SU-DHL-6 (cell line): ENCODE data around the gene HMGN1.

ENCODE experiments used
- H2AFZ ChIP-seq: fragments of 200-600 bp; sonication (generic); 2 replicates; pipeline ENCODE4 v1.6.1; 2014; ENCODE audit warnings: low read depth, mild to moderate bottlenecking, moderate library complexity, mixed read lengths, antibody characterized with exemption, low read length; ENCODE audit not compliant: severe bottlenecking
- H3F3A ChIP-seq: fragments of 200-600 bp; shearing (Covaris generic); 2 replicates; pipeline ENCODE4 v1.6.0; 2016; ENCODE audit warnings: antibody characterized with exemption, mild to moderate bottlenecking; ENCODE audit not compliant: insufficient read depth
- H3K27ac ChIP-seq: fragments of 200-600 bp; sonication (generic); 2 replicates; pipeline ENCODE4 v1.5.1; 2016; ENCODE audit warnings: low read depth, mild to moderate bottlenecking, low read length, moderate library complexity, mixed read lengths
- H3K27me3 ChIP-seq: fragments of 200-600 bp; sonication (generic), shearing (Covaris generic); 2 replicates; pipeline ENCODE4 v1.6.0; 2014; ENCODE audit warnings: mild to moderate bottlenecking, low read length
- H3K36me3 ChIP-seq: fragments of 200-600 bp; sonication (generic); 2 replicates; pipeline ENCODE4 v1.6.1; 2014; ENCODE audit warnings: mild to moderate bottlenecking, low read length, mixed read lengths
- H3K4me2 ChIP-seq: fragments of 300-600, 200-600 bp; shearing (Covaris generic), sonication (generic); 2 replicates; pipeline ENCODE4 v1.6.0; 2014; ENCODE audit warnings: low read length, low read depth, mild to moderate bottlenecking; ENCODE audit not compliant: poor library complexity, severe bottlenecking
- H3K4me3 ChIP-seq: fragments of 200-600 bp; sonication (generic); 2 replicates; pipeline ENCODE4 v1.5.1; 2014; ENCODE audit warnings: antibody characterized with exemption, low read length, mild to moderate bottlenecking, mixed read lengths; ENCODE audit not compliant: insufficient read depth, poor library complexity, severe bottlenecking
- H3K79me2 ChIP-seq: fragments of 200-600 bp; sonication (generic); 2 replicates; pipeline ENCODE4 v1.6.1; 2014; ENCODE audit warnings: mild to moderate bottlenecking, low read length, moderate library complexity; ENCODE audit not compliant: insufficient read depth
- H3K9ac ChIP-seq: fragments of 200-600 bp; sonication (generic); 2 replicates; pipeline ENCODE4 v1.7.0; 2014; ENCODE audit warnings: mild to moderate bottlenecking, low read length
- H3K9me2 ChIP-seq: fragments of 200-600 bp; sonication (generic); replicated peaks from 2 replicates; pipeline ENCODE4 v1.6.1; 2014; ENCODE audit warnings: low read length; ENCODE audit not compliant: insufficient read depth
- H3K9me3 ChIP-seq: fragments of 200-600 bp; sonication (generic); 2 replicates; pipeline ENCODE4 v1.6.1; 2014; ENCODE audit warnings: low read length, mixed read lengths; ENCODE audit not compliant: insufficient read depth
- H4K20me1 ChIP-seq: fragments of 200-600 bp; sonication (generic); 2 replicates; pipeline ENCODE4 v1.6.1; 2014; ENCODE audit warnings: low read depth, mild to moderate bottlenecking, antibody characterized with exemption, low read length, moderate library complexity, mixed read lengths
- EZH2phosphoT487 ChIP-seq: fragments of 200-600 bp; sonication (generic), shearing (Covaris generic); conservative IDR thresholded peaks from 2 replicates; pipeline ENCODE4 v1.6.1; 2018; ENCODE audit warnings: mild to moderate bottlenecking, antibody characterized with exemption, low read length, moderate library complexity, mixed read lengths
- TF ChIP-seq, protein P1 (sequence below): fragments of 200-600 bp; sonication (generic); IDR thresholded peaks from one replicate; pipeline ENCODE4 v1.5.1; 2017; ENCODE audit warnings: antibody characterized with exemption, mild to moderate bottlenecking, low read length, moderate library complexity; ENCODE audit not compliant: insufficient read depth, poor library complexity, severe bottlenecking

Gene HMGN1

GRCh38 chr21:39348355-39349210 is at the start of gene HMGN1:
Gene HMGN1, minus strand, starts transcription at chr21:39349088. Its CDS starts 171 bp downstream, at chr21:39348917.
- no peaks in the 10 kb centered on the region for H3K27me3 ChIP-seq
- peak within 1 kb of the TSS; percentile 100 for H3K4me3 ChIP-seq
- H3K4me2 ChIP-seq = peak within 1 kb of the TSS; percentile 78
- peak within 1 kb of the TSS; percentile 94 for H3K27ac ChIP-seq
- TF ChIP-seq, protein P1, sequence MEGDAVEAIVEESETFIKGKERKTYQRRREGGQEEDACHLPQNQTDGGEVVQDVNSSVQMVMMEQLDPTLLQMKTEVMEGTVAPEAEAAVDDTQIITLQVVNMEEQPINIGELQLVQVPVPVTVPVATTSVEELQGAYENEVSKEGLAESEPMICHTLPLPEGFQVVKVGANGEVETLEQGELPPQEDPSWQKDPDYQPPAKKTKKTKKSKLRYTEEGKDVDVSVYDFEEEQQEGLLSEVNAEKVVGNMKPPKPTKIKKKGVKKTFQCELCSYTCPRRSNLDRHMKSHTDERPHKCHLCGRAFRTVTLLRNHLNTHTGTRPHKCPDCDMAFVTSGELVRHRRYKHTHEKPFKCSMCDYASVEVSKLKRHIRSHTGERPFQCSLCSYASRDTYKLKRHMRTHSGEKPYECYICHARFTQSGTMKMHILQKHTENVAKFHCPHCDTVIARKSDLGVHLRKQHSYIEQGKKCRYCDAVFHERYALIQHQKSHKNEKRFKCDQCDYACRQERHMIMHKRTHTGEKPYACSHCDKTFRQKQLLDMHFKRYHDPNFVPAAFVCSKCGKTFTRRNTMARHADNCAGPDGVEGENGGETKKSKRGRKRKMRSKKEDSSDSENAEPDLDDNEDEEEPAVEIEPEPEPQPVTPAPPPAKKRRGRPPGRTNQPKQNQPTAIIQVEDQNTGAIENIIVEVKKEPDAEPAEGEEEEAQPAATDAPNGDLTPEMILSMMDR = no peak
- no peak for TF ChIP-seq EZH2phosphoT487
- peaks cover 46% of the 10 kb centered on the region for H3K36me3 ChIP-seq
- peak within 1 kb of the TSS; percentile 36 for H2AFZ ChIP-seq
- H3K79me2 ChIP-seq = peaks cover 43% of the 10 kb centered on the region
- H4K20me1 ChIP-seq = peaks cover 6% of the 10 kb centered on the region
- H3K9ac ChIP-seq = peak within 1 kb of the TSS; percentile 99
- H3K9me2 ChIP-seq = no peaks in the 10 kb centered on the region
- peaks cover 59% of the 10 kb centered on the region for H3F3A ChIP-seq
- no peaks in the 10 kb centered on the region for H3K9me3 ChIP-seq

DNA sequence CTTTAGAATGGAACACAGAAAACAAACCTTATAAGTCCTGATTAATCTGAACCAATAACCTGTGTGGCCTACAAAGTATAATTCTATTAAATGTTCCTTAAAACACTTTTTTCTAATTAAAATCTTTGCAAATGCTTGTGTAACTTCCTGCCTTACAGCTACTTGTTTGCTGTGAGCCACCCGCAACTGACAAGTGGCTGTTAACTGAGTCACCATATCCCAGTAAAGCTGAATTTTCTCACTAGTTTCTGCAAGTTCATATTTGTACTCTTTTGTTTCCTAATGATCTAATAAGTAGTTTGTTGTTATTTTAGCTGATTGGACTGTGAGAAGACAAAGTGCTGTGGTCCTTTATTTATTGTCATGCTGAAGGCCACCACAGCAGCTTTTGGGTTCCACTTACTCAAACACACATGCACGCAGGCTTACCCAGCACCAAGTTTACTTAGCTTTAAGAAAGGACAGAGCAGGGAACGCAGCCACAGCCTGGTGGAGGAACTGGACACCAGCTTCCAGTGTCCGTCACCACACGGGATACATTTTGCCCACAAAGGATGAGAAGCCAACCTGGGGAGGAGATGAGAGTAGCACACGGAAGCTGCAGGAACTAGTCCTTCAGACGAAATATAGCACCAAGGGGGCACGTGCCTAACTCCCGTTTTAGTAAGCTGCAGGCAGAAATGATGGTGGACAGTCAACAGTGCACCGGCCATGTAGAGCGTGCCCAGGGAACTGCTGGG is 48.9 kb upstream of the HMGN1 start:
- no peaks in the 10 kb centered on the region for H3F3A ChIP-seq
- H3K36me3 ChIP-seq = peaks cover 7% of the 10 kb centered on the region
- TF ChIP-seq, protein P1 = no peak
- no peak for TF ChIP-seq EZH2phosphoT487
- H2AFZ ChIP-seq = no peak overlapping the region
- H3K4me2 ChIP-seq = no peak overlapping the region
- H3K79me2 ChIP-seq = no peaks in the 10 kb centered on the region
- no peaks in the 10 kb centered on the region for H3K9me2 ChIP-seq
- no peak overlapping the region for H3K9ac ChIP-seq
- H4K20me1 ChIP-seq = no peaks in the 10 kb centered on the region
- H3K27ac ChIP-seq = no peak overlapping the region
- no peak overlapping the region for H3K4me3 ChIP-seq
- H3K27me3 ChIP-seq = no peaks in the 10 kb centered on the region
- no peaks in the 10 kb centered on the region for H3K9me3 ChIP-seq

GRCh38 chr21:39392981-39393380 is 44.1 kb upstream of the HMGN1 start:
- Histone ChIP-seq H3K9me3 (no peaks in the 10 kb centered on the region), H3K27ac (no peak overlapping the region), H3K36me3 (peaks cover 14% of the 10 kb centered on the region), H3K4me2 (no peak overlapping the region), H3K79me2 (peaks cover 29% of the 10 kb centered on the region), H2AFZ (no peak overlapping the region), H3K4me3 (no peak overlapping the region), H4K20me1 (no peaks in the 10 kb centered on the region), H3K9ac (no peak overlapping the region), H3F3A (peaks cover 5% of the 10 kb centered on the region), H3K27me3 (no peaks in the 10 kb centered on the region), H3K9me2 (no peaks in the 10 kb centered on the region)
- TF ChIP-seq EZH2phosphoT487 = no peak
- TF ChIP-seq, protein P1 = no peak
